ENCODE measurements around the gene RPS19BP1.

RPS19BP1 gene

GRCh38 chr22:39490135-39490798 is 42.3 kb downstream of the RPS19BP1 start:
- WGBS (ENCODE audit: insufficient coverage, insufficient read length), result no CpG with 5 or more reads among the region's 13 CpGs
- H3K4me1 ChIP-seq (ENCODE audit: control insufficient read depth, insufficient read depth, low read length), result no peaks in the 10 kb centered on the region
- H3K27me3 ChIP-seq (ENCODE audit: control insufficient read depth, insufficient read depth, low read length), result no peaks in the 10 kb centered on the region
- no peaks in the 10 kb centered on the region for H3K9me3 ChIP-seq (ENCODE audit: control insufficient read depth, insufficient read depth, low read length)
- no peaks in the 10 kb centered on the region for H3K36me3 ChIP-seq (ENCODE audit: control insufficient read depth, insufficient read depth, low read length)
- no peak for DNase-seq (ENCODE audit: low read depth, low spot score)
- no peak overlapping the region for H3K4me3 ChIP-seq (ENCODE audit: low read length)
- H3K27ac ChIP-seq (ENCODE audit: low read length), result no peak overlapping the region

- Histone ChIP-seq H3K9me3 (ENCODE audit: control insufficient read depth, insufficient read depth, low read length) (no peaks in the 10 kb centered on the region), H3K27ac (ENCODE audit: low read length) (no peak overlapping the region), H3K4me3 (ENCODE audit: low read length) (no peak overlapping the region), H3K27me3 (ENCODE audit: control insufficient read depth, insufficient read depth, low read length) (no peaks in the 10 kb centered on the region), H3K36me3 (ENCODE audit: control insufficient read depth, insufficient read depth, low read length) (no peaks in the 10 kb centered on the region), H3K4me1 (ENCODE audit: control insufficient read depth, insufficient read depth, low read length) (no peaks in the 10 kb centered on the region)
- WGBS (ENCODE audit: insufficient coverage, insufficient read length), result no CpG with 5 or more reads among the region's 17 CpGs
- DNase-seq (ENCODE audit: low read depth, low spot score), result no peak
Measured at GRCh38 chr22:39489094-39490068, 43.2 kb downstream of the RPS19BP1 start.

- Histone ChIP-seq H3K36me3 (ENCODE audit: control insufficient read depth, insufficient read depth, low read length) (no peaks in the 10 kb centered on the region), H3K4me1 (ENCODE audit: control insufficient read depth, insufficient read depth, low read length) (no peaks in the 10 kb centered on the region), H3K4me3 (ENCODE audit: low read length) (no peak overlapping the region), H3K9me3 (ENCODE audit: control insufficient read depth, insufficient read depth, low read length) (no peaks in the 10 kb centered on the region), H3K27me3 (ENCODE audit: control insufficient read depth, insufficient read depth, low read length) (no peaks in the 10 kb centered on the region), H3K27ac (ENCODE audit: low read length) (no peak overlapping the region)
- DNase-seq (ENCODE audit: low read depth, low spot score), result no peak
- WGBS (ENCODE audit: insufficient coverage, insufficient read length), result no CpG with 5 or more reads among the region's 39 CpGs
Measured at GRCh38 chr22:39488563-39489083, 43.9 kb downstream of the RPS19BP1 start.

GRCh38 chr22:39487826-39488520 is 44.6 kb downstream of the RPS19BP1 start:
- no peaks in the 10 kb centered on the region for H3K4me1 ChIP-seq (ENCODE audit: control insufficient read depth, insufficient read depth, low read length)
- H3K36me3 ChIP-seq (ENCODE audit: control insufficient read depth, insufficient read depth, low read length), result no peaks in the 10 kb centered on the region
- no peak overlapping the region for H3K27ac ChIP-seq (ENCODE audit: low read length)
- H3K9me3 ChIP-seq (ENCODE audit: control insufficient read depth, insufficient read depth, low read length), result no peaks in the 10 kb centered on the region
- no CpG with 5 or more reads among the region's 70 CpGs for WGBS (ENCODE audit: insufficient coverage, insufficient read length)
- H3K4me3 ChIP-seq (ENCODE audit: low read length), result no peak overlapping the region
- no peak for DNase-seq (ENCODE audit: low read depth, low spot score)
- H3K27me3 ChIP-seq (ENCODE audit: control insufficient read depth, insufficient read depth, low read length), result no peaks in the 10 kb centered on the region

GRCh38 chr22:39486951-39487825 is 45.4 kb downstream of the RPS19BP1 start:
- DNase-seq (ENCODE audit: low read depth, low spot score), result no peak
- no peaks in the 10 kb centered on the region for H3K9me3 ChIP-seq (ENCODE audit: control insufficient read depth, insufficient read depth, low read length)
- no peaks in the 10 kb centered on the region for H3K36me3 ChIP-seq (ENCODE audit: control insufficient read depth, insufficient read depth, low read length)
- H3K27ac ChIP-seq (ENCODE audit: low read length), result no peak overlapping the region
- no peaks in the 10 kb centered on the region for H3K27me3 ChIP-seq (ENCODE audit: control insufficient read depth, insufficient read depth, low read length)
- no peaks in the 10 kb centered on the region for H3K4me1 ChIP-seq (ENCODE audit: control insufficient read depth, insufficient read depth, low read length)
- no CpG with 5 or more reads among the region's 45 CpGs for WGBS (ENCODE audit: insufficient coverage, insufficient read length)
- H3K4me3 ChIP-seq (ENCODE audit: low read length), result no peak overlapping the region

GRCh38 chr22:39482768-39483167 is 49.8 kb downstream of the RPS19BP1 start:
- H3K36me3 ChIP-seq (ENCODE audit: control insufficient read depth, insufficient read depth, low read length), result no peaks in the 10 kb centered on the region
- DNase-seq (ENCODE audit: low read depth, low spot score), result no peak
- no peaks in the 10 kb centered on the region for H3K9me3 ChIP-seq (ENCODE audit: control insufficient read depth, insufficient read depth, low read length)
- no peak overlapping the region for H3K27ac ChIP-seq (ENCODE audit: low read length)
- WGBS (ENCODE audit: insufficient coverage, insufficient read length), result no CpG with 5 or more reads among the region's 3 CpGs
- no peaks in the 10 kb centered on the region for H3K4me1 ChIP-seq (ENCODE audit: control insufficient read depth, insufficient read depth, low read length)
- no peaks in the 10 kb centered on the region for H3K27me3 ChIP-seq (ENCODE audit: control insufficient read depth, insufficient read depth, low read length)
- no peak overlapping the region for H3K4me3 ChIP-seq (ENCODE audit: low read length)

- H3K4me3 ChIP-seq (ENCODE audit: low read length), result no peak overlapping the region
- no peaks in the 10 kb centered on the region for H3K4me1 ChIP-seq (ENCODE audit: control insufficient read depth, insufficient read depth, low read length)
- H3K9me3 ChIP-seq (ENCODE audit: control insufficient read depth, insufficient read depth, low read length), result no peaks in the 10 kb centered on the region
- DNase-seq (ENCODE audit: low read depth, low spot score), result no peak
- H3K36me3 ChIP-seq (ENCODE audit: control insufficient read depth, insufficient read depth, low read length), result no peaks in the 10 kb centered on the region
- H3K27ac ChIP-seq (ENCODE audit: low read length), result no peak overlapping the region
- H3K27me3 ChIP-seq (ENCODE audit: control insufficient read depth, insufficient read depth, low read length), result no peaks in the 10 kb centered on the region
- WGBS (ENCODE audit: insufficient coverage, insufficient read length), result no CpG with 5 or more reads among the region's 5 CpGs
Measured at GRCh38 chr22:39481595-39481994, 51.0 kb downstream of the RPS19BP1 start.

- Histone ChIP-seq H3K27ac (ENCODE audit: low read length) (no peak overlapping the region), H3K27me3 (ENCODE audit: control insufficient read depth, insufficient read depth, low read length) (no peaks in the 10 kb centered on the region), H3K9me3 (ENCODE audit: control insufficient read depth, insufficient read depth, low read length) (no peaks in the 10 kb centered on the region), H3K36me3 (ENCODE audit: control insufficient read depth, insufficient read depth, low read length) (no peaks in the 10 kb centered on the region), H3K4me3 (ENCODE audit: low read length) (no peak overlapping the region), H3K4me1 (ENCODE audit: control insufficient read depth, insufficient read depth, low read length) (no peaks in the 10 kb centered on the region)
- DNase-seq (ENCODE audit: low read depth, low spot score), result no peak
- WGBS (ENCODE audit: insufficient coverage, insufficient read length), result no CpG with 5 or more reads among the region's 16 CpGs
Measured at GRCh38 chr22:39481054-39481453, 51.5 kb downstream of the RPS19BP1 start.

- H3K27me3 ChIP-seq (ENCODE audit: control insufficient read depth, insufficient read depth, low read length), result no peaks in the 10 kb centered on the region
- no CpG with 5 or more reads among the region's 1 CpG for WGBS (ENCODE audit: insufficient coverage, insufficient read length)
- no peaks in the 10 kb centered on the region for H3K4me1 ChIP-seq (ENCODE audit: control insufficient read depth, insufficient read depth, low read length)
- no peak overlapping the region for H3K27ac ChIP-seq (ENCODE audit: low read length)
- H3K9me3 ChIP-seq (ENCODE audit: control insufficient read depth, insufficient read depth, low read length), result no peaks in the 10 kb centered on the region
- DNase-seq (ENCODE audit: low read depth, low spot score), result no peak
- H3K36me3 ChIP-seq (ENCODE audit: control insufficient read depth, insufficient read depth, low read length), result no peaks in the 10 kb centered on the region
- no peak overlapping the region for H3K4me3 ChIP-seq (ENCODE audit: low read length)
Measured at GRCh38 chr22:39480557-39480956, 52.0 kb downstream of the RPS19BP1 start.
